HG03097 (cell line): ENCODE measurements around the gene CMTM6.
"Not testable (repeated sequence)": the region's sequence is repeated elsewhere in the genome, so short reads cannot be mapped to it uniquely, and the experiment has no call there.

Experiments
- ATAC-seq: cut with Tn5 transposase; IDR thresholded peaks from one replicate; pipeline ENCODE4 v1.9.1; 2021; ENCODE audit not compliant: unreplicated experiment, low FRiP score

The CMTM6 gene

GRCh38 chr3:32500231-32500630 lies 2.4 kb downstream of the CMTM6 start:
- no peak for ATAC-seq

GRCh38 chr3:32499585-32499984 lies 3.1 kb downstream of the CMTM6 start:
- no peak for ATAC-seq

GRCh38 chr3:32498992-32499391 lies 3.7 kb downstream of the CMTM6 start:
- ATAC-seq, result no peak

GRCh38 chr3:32498252-32498651 lies 4.4 kb downstream of the CMTM6 start:
- ATAC-seq, result no peak

- ATAC-seq, result no peak
These were observed 7.0 kb downstream of the CMTM6 start for GRCh38 chr3:32495609-32496008.

GRCh38 chr3:32495085-32495484 lies 7.6 kb downstream of the CMTM6 start:
- no peak for ATAC-seq

GRCh38 chr3:32493437-32494414 lies 8.9 kb downstream of the CMTM6 start:
- ATAC-seq, result peak; percentile 81

- ATAC-seq, result no peak
These were observed 9.8 kb downstream of the CMTM6 start for GRCh38 chr3:32492684-32493436.

GRCh38 chr3:32488474-32489008 lies 14.1 kb downstream of the CMTM6 start:
- ATAC-seq, result no peak

- ATAC-seq, result no peak
These were observed 14.7 kb downstream of the CMTM6 start for GRCh38 chr3:32487781-32488473.

- no peak for ATAC-seq
These were observed 18.2 kb downstream of the CMTM6 start for GRCh38 chr3:32484436-32484835.

- no peak for ATAC-seq
These were observed 18.9 kb downstream of the CMTM6 start for GRCh38 chr3:32483772-32484171.

- no peak for ATAC-seq
These were observed 20.0 kb downstream of the CMTM6 start for GRCh38 chr3:32482693-32483092.

- no peak for ATAC-seq
These were observed 20.6 kb downstream of the CMTM6 start for GRCh38 chr3:32481791-32482631.

- no peak for ATAC-seq
These were observed 22.0 kb downstream of the CMTM6 start for GRCh38 chr3:32480604-32481003.

- no peak for ATAC-seq
These were observed 28.5 kb downstream of the CMTM6 start for GRCh38 chr3:32474201-32474600.

GRCh38 chr3:32472151-32472550 lies 30.5 kb downstream of the CMTM6 start:
- not testable (repeated sequence) for ATAC-seq

- ATAC-seq, result no peak
These were observed 31.4 kb downstream of the CMTM6 start for GRCh38 chr3:32471246-32471645.

- no peak for ATAC-seq
These were observed 32.3 kb downstream of the CMTM6 start for GRCh38 chr3:32470362-32470761.
